Measurements from ENCODE around the gene ASH1L.
"Not testable (repeated sequence)": the region's sequence is repeated elsewhere in the genome, so short reads cannot be mapped to it uniquely, and the experiment has no call there.

The ASH1L gene

GRCh38 chr1:155562581-155563376 lies at the start of gene ASH1L:
Gene ASH1L, minus strand, starts transcription at chr1:155562803. Its CDS starts 41,284 bp downstream, at chr1:155521519.
- DNase-seq (ENCODE audit: low read depth in 2 of 3, low spot score in 2 of 3), result peak; percentile 86 to 94 (median 86)

GRCh38 chr1:155610257-155610647 lies 47.6 kb upstream of the ASH1L start:
- DNase-seq (ENCODE audit: low read depth in 2 of 3, low spot score in 2 of 3), result not testable (repeated sequence)

GRCh38 chr1:155609515-155610256 lies 47.1 kb upstream of the ASH1L start, which contains the start of gene MSTO1:
Gene MSTO1, plus strand, starts transcription at chr1:155610218. Its CDS starts 31 bp downstream, at chr1:155610249.
- peak; percentile 87 to 97 (median 90) for DNase-seq (ENCODE audit: low read depth in 2 of 3, low spot score in 2 of 3)

GRCh38 chr1:155608888-155609225 lies 46.3 kb upstream of the ASH1L start:
- no peak for DNase-seq (ENCODE audit: low read depth in 2 of 3, low spot score in 2 of 3)

- no peak for DNase-seq (ENCODE audit: low read depth in 2 of 3, low spot score in 2 of 3)
Observed at GRCh38 chr1:155607708-155608107, 45.1 kb upstream of the ASH1L start.

GRCh38 chr1:155599828-155600572 lies 37.4 kb upstream of the ASH1L start:
- DNase-seq (ENCODE audit: low read depth in 2 of 3, low spot score in 2 of 3), result not testable (repeated sequence)

GRCh38 chr1:155598842-155599331 lies 36.3 kb upstream of the ASH1L start:
- no peak for DNase-seq (ENCODE audit: low read depth in 2 of 3, low spot score in 2 of 3)

GRCh38 chr1:155596864-155597263 lies 34.3 kb upstream of the ASH1L start:
- no peak for DNase-seq (ENCODE audit: low read depth in 2 of 3, low spot score in 2 of 3)

GRCh38 chr1:155595877-155596474 lies 33.4 kb upstream of the ASH1L start:
- DNase-seq (ENCODE audit: low read depth in 2 of 3, low spot score in 2 of 3), result not testable (repeated sequence)

- no peak for DNase-seq (ENCODE audit: low read depth in 2 of 3, low spot score in 2 of 3)
Observed at GRCh38 chr1:155591770-155592169, 29.2 kb upstream of the ASH1L start.

- not testable (repeated sequence) for DNase-seq (ENCODE audit: low read depth in 2 of 3, low spot score in 2 of 3)
Observed at GRCh38 chr1:155590516-155591247, 28.1 kb upstream of the ASH1L start.

- DNase-seq (ENCODE audit: low read depth in 2 of 3, low spot score in 2 of 3), result not testable (repeated sequence)
Observed at GRCh38 chr1:155589282-155589681, 26.7 kb upstream of the ASH1L start.

- DNase-seq (ENCODE audit: low read depth in 2 of 3, low spot score in 2 of 3), result not testable (repeated sequence)
Observed at GRCh38 chr1:155583846-155584245, 21.2 kb upstream of the ASH1L start.

- DNase-seq (ENCODE audit: low read depth in 2 of 3, low spot score in 2 of 3), result not testable (repeated sequence)
Observed at GRCh38 chr1:155575608-155576007, 13.0 kb upstream of the ASH1L start.

GRCh38 chr1:155574077-155574476 lies 11.5 kb upstream of the ASH1L start:
- DNase-seq (ENCODE audit: low read depth in 2 of 3, low spot score in 2 of 3), result no peak

- DNase-seq (ENCODE audit: low read depth in 2 of 3, low spot score in 2 of 3), result no peak
Observed at GRCh38 chr1:155570593-155570990, 8.0 kb upstream of the ASH1L start.

- DNase-seq (ENCODE audit: low read depth in 2 of 3, low spot score in 2 of 3), result no peak
Observed at GRCh38 chr1:155569988-155570592, 7.5 kb upstream of the ASH1L start.

GRCh38 chr1:155563377-155564022 lies 897 bp upstream of the ASH1L start:
- DNase-seq (ENCODE audit: low read depth in 2 of 3, low spot score in 2 of 3), result not testable (repeated sequence)
